G401 (cell line): ENCODE results near the gene BTNL3. TPM values are rescaled to one million over a fixed set of nuclear protein-coding genes. Genes with fewer than 3 reads are reported as not detected.
"Not testable (repeated sequence)": the region's sequence is repeated elsewhere in the genome, so short reads cannot be mapped to it uniquely, and the experiment has no call there.

Source experiments
- DNase-seq: peaks from one replicate; pipeline ENCODE4 v3.0.0-alpha.2; 2015; ENCODE audit warnings: low spot score
- in situ Hi-C: cut with HindIII; loops from 2 replicates; pipeline ENCODE4 v1.10.0; 2016; ENCODE audit warnings: low sequenced_read_pairs, mixed read lengths
- total RNA-seq: library from RNA; depleted of rRNA; stranded (reverse); fragments of >200 nt; shearing (Covaris generic); gene quantifications from 2 replicates; pipeline ENCODE4 v1.2.3, GENCODE V29; 2014

Gene BTNL3
- total RNA-seq, 1 experiment from 2014 or later, result not detected

DNA sequence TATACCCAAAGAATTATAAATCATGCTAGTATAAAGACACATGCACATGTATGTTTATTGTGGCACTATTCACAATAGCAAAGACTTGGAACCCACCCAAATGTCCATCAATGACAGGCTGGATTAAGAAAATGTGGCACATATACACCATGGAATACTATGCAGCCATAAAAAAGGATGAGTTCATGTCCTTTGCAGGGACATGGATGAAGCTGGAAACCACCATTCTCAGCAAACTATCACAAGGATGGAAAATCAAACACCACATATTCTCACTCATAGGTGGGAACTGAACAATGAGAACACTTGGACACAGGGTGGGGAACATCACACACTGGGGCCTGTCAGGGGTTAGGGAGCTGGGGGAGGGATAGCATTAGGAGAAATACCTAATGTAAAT is 26.0 kb downstream of the BTNL3 start:
- DNase-seq, in situ Hi-C loops: not testable (repeated sequence)

DNA sequence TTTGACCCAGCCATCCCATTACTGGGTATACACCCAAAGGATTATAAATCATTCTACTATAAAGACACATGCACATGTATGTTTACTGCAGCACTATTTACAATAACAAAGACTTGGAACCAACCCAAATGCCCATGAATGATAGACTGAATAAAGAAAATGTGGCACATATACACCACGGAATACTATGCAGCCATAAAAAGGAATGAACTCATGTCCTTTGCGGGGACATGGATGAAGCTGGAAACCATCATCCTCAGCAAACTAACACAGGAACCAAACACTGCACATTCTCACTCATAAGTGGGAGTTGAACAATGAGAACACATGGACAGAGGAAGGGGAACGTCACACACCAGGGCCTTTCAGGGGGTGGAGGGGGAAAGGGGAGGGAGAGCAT is 28.8 kb downstream of the BTNL3 start:
- DNase-seq, in situ Hi-C loops: not testable (repeated sequence)

DNA sequence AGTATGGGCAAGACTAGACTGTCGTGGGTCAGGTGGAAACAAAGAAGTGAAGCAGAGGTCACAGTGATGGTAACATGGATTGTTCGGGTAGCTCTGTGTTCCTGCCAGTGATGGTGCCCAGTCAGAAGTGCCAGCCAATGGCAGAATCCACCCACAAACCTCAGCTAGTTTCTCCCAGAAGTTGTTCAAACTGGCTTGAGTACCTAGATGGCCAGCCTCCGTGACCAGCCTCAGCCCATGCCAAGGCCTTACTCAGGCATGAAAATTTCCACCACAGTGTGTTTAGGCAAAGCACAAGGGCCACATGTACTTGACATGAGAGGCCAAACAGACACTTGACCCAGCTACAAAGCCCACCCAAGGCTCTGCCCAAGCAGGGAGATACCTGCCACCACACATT is 32.0 kb downstream of the BTNL3 start:
- no peak for DNase-seq
- in situ Hi-C loops, result no loop called here

DNA sequence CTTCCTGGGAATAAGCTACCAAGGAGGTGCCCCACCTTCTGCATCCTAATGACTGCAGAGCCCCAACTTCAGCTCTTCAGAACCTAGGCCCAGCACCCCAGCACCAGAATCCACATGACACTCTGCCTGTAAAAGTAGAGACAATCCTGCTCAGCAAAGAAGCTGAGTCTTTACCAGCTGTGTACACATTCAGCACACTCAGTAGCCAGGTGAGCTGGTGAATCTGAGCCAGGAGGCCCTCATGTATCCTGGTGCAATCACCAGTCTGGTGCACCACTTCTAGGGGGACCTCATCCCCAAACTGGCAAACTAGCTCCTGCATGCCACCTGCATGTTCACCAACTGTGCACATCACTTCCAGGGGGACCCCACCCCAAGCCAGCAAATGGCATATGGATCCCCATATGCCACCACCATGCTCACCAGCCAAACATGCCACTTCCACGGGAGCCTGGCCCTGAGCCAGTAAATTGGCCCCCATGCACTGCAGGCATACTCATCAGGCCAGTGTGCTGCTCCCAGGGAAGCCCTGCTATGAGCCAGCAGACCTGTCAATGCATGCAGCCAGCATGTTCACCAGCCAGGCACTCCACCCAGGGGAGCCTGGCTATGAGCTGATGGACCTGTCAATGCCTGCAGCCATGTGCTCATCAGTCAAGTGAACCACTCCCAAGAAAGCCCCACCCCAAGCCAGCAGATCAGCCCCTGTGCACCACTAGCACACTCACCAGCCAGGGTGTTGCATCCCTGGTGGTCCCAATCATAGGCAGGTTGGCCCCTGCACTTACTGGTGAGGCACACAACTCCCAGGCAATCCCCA is 35.8 kb downstream of the BTNL3 start:
- no peak for DNase-seq
- in situ Hi-C loops, result no loop called here

GRCh38 chr5:181027452-181028031 is 38.9 kb downstream of the BTNL3 start:
- in situ Hi-C loops, result no loop called here
- DNase-seq, result no peak

- DNase-seq, result no peak
- in situ Hi-C loops, result no loop called here
These were observed 39.6 kb downstream of the BTNL3 start for GRCh38 chr5:181028032-181028819.

DNA sequence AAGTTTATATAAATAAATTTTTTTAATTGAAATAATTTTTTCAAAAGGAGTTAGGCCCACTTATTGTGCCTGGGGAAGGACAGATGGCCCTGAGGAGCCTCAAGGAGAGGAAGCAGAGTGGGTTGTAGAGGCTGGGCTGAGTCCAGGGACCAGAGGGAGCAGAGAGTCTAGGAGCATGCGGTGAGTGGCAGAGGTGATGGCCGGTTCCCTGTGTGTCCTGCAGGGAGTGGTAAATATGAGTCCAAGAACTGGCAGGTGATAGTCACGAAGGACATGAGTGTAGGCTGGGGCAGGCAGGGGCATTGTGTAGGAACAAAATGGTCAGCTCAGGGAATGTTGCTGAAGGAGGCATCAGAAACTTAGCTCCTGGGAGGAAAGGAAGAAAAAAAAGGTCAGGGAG is 43.1 kb downstream of the BTNL3 start:
- in situ Hi-C loops, result no loop called here
- no peak for DNase-seq

DNA sequence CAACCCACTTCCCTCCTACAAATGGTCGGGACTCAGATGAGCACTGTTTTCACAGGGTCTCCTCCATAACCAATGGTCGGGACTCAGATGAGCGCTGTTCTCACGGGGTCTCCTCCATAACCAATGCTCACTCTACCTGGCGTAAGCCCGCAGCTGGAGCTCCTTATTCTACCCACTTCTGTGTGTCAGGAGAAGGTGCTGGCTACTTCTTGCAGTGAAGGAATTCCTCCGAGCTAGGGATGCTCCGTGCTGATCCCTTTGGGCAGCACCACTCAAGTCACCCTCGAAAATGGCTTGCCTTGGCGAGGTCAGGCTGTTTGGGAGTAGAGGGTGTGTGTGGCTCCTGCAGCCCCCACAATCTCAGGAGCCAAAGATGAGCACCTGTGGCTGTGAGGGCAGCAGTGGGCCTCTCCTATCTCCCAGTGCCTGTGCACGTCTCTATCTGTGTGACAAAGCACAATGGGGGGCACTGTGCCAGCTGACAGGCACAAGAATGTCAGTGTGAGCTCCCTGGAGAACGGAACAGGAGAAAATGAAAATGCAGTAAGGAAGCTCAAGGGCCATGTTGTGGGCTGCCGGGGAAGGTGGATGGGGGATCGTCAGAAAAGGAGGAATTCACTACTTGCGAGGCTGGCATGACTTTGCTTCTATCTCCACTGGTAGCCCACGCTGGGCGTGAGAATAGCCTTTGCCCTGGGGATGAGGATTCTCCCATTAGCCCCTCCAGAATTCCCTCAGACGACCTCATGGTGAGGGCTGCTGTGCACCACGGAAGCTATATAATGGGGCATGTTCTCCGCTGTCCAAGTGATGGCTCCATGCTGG is 47.6 kb downstream of the BTNL3 start:
- in situ Hi-C loops, result no loop called here
- no peak for DNase-seq

- no peak for DNase-seq
- in situ Hi-C loops, result no loop called here
These were observed 48.2 kb downstream of the BTNL3 start for GRCh38 chr5:181036816-181037364.

GRCh38 chr5:181037365-181037861 is 48.8 kb downstream of the BTNL3 start:
- in situ Hi-C loops, result no loop called here
- peak; percentile 3 for DNase-seq

- no peak for DNase-seq
- in situ Hi-C loops, result no loop called here
These were observed 50.8 kb downstream of the BTNL3 start for GRCh38 chr5:181039471-181039870.

DNA sequence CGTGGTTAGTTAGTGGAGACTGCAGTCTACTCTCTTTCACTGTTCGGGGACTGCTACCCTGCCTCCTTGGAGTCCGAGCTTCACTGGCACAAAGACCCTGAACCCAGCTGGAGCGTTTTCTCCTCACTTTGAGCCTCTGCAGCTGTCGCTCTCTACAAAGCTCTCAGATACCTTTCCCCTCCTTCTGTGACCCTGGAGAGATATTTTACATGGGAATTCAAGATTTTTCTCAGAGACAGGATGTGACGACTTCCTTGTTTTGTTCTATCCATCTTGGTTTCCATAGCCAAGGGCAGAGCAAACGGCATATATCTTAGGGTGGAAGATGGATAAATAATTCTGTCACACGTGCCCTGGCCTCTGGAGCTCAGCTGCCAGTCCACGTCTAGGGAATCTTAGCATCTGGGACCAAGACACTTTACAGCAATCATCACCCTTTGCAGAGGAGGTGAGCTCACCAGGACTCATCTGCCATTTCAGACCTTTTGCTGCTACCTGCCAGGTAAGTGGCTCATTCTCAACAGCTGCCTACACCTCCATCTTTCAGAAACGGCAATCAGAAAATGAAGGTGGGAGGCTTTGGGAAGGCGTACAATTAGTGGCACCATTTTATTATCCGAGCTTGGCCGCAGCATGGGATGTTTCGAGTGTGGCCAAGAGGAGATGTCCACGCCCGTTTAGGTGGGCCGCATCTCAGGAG is 51.4 kb downstream of the BTNL3 start, which contains the start of gene BTNL9:
Gene BTNL9 (plus strand): TSS at position 336 of the 700 bp plus-strand sequence. CDS start 5,224 bp downstream, outside the sequence.
- in situ Hi-C loops, result no loop called here
- DNase-seq, result no peak

DNA sequence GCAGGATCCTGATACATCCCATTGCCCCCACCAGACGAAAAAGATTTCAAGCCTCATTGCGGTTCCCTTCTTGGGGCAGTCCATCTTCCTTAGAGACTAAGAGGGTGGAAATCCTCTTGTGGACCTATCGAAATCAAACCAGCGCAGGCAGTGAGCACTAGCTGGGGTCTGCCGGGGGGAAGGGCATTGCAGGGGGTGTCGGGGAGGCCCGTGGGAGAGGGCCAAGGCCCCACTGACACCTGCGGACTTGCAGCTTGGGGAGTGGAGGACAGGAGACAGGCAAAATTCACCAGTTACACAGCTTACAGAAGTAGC is 51.9 kb downstream of the BTNL3 start:
- DNase-seq, result no peak
- in situ Hi-C loops, result no loop called here

DNA sequence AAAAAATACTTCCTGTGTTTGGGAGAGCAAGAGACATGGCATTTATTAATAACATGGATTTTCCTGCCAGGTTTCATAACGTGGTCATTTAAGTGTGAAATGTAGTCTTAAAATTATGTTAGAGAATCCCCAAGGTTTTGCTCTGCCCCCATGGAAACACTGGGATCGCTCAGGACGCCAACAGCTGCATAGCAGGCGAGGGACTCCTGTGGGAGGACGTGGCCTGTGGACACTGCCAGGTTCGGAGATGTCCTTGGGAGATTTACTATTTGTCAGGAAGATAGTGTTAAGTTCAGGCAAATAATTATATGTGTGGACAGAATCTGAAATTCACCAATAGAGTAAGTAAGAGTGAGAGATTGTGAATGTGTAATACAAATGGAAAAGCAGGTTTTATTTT is 52.4 kb downstream of the BTNL3 start:
- DNase-seq, result no peak
- in situ Hi-C loops, result no loop called here

DNA sequence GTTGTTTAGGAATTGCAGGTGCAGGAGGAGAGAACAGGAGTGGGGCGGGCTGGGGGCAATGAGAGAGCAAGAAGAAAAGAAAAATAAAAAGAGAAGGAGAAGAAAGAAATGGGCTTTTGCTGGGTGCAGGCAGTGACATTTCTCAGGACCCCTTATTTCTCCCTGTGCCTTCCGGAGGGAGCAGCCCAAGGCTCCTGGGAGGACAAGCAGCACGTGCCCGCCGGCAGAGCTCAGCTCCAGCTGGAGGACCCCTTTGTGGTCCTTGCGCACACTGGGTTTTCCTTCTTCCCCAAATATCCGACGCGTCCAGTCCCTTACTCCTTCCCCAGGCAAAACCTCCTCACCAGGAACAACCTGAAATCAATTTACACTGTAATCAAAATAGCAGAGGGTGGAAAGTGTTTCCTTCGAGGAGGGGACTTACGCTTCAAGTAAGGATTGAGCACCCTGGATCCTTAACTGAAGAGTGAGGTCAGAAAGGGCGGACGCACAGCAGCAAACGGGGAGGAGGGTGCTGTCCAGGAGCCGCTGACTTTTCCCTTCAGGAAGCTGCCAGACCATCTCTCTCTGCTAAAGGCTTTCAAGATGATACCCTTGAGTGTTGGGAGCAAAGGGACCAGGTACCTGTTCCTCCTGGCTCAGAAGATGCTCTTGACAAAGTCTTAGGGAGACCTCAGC is 53.5 kb downstream of the BTNL3 start:
- no peak for DNase-seq
- in situ Hi-C loops, result no loop called here

GRCh38 chr5:181042722-181043121 is 54.1 kb downstream of the BTNL3 start:
- in situ Hi-C loops, result no loop called here
- no peak for DNase-seq

GRCh38 chr5:181043285-181044092 is 54.8 kb downstream of the BTNL3 start:
- in situ Hi-C loops, result no loop called here
- peak; percentile 4 for DNase-seq
